DOHH2 (cell line): ENCODE data around the gene PPFIBP2.

Source experiments
- EZH2phosphoT487 ChIP-seq: fragments of 200-600 bp; sonication (generic); IDR thresholded peaks from 2 replicates; pipeline ENCODE4 v1.6.1; 2017; ENCODE audit warnings: borderline replicate concordance, mild to moderate bottlenecking, antibody characterized with exemption, low read length, moderate library complexity, mixed read lengths
- TF ChIP-seq, protein P1 (sequence below): fragments of 200-600 bp; sonication (generic); IDR thresholded peaks from one replicate; pipeline ENCODE4 v1.5.1; 2014; ENCODE audit warnings: antibody characterized with exemption, mild to moderate bottlenecking, low read depth, low read length; ENCODE audit not compliant: poor library complexity, severe bottlenecking

DNA sequence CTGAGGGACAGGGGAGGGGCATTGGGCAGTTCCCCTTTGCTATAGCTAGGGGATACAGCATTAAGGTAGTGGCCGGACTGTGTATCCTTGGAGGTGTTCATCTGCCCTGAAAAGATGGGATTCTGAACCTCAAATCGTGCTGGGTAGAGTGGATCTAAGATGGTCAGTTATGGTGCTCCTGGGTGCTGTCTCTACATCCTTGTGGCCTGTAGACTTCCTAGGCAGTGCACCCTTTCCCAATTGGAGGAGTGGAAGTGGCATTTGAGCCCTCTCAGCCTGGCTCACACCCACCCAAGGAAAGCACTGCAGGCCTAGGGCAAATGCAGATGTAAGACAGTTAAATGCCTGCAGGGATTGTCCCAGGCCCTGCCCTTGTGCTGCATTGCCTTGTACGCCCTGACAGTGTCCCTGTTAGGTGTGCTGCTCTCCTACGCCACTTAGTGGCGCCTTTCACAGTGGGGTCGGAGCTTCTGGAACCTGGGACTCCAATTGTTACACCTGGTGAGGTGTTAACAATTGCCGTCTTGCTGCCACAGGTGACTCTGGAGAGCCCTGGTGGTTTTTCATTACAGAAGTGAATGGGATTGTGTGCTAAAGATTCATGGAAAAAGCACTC lies 35.0 kb downstream of the PPFIBP2 start:
- TF ChIP-seq, protein P1, sequence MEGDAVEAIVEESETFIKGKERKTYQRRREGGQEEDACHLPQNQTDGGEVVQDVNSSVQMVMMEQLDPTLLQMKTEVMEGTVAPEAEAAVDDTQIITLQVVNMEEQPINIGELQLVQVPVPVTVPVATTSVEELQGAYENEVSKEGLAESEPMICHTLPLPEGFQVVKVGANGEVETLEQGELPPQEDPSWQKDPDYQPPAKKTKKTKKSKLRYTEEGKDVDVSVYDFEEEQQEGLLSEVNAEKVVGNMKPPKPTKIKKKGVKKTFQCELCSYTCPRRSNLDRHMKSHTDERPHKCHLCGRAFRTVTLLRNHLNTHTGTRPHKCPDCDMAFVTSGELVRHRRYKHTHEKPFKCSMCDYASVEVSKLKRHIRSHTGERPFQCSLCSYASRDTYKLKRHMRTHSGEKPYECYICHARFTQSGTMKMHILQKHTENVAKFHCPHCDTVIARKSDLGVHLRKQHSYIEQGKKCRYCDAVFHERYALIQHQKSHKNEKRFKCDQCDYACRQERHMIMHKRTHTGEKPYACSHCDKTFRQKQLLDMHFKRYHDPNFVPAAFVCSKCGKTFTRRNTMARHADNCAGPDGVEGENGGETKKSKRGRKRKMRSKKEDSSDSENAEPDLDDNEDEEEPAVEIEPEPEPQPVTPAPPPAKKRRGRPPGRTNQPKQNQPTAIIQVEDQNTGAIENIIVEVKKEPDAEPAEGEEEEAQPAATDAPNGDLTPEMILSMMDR, result peak; percentile 79
- TF ChIP-seq EZH2phosphoT487, result no peak
